Measurements from ENCODE around the gene TANGO6.

DNA sequence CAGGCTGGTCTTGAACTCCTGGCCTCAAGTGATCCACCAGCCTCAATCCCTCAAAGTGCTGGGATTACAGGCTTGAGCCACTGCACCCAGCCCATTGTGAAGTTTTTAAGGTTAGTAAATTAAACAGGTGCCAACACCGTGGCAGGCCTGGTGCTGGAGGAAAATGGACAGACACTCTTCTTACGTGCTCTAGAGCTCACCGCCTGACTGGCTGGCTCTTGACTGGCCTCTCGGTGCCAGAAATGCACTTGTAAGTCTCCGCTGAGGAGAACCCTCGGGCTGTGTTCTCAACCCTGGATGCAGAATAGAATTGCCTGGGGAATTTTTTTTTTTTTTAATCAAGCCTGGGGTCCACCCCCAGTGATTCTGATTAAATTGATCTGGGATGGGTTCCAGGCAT lies 251.9 kb downstream of the TANGO6 start:
- TF ChIP-seq POLR2A (IDR thresholded peaks at IDR 0.05) = no peak
- TF ChIP-seq, protein P1, sequence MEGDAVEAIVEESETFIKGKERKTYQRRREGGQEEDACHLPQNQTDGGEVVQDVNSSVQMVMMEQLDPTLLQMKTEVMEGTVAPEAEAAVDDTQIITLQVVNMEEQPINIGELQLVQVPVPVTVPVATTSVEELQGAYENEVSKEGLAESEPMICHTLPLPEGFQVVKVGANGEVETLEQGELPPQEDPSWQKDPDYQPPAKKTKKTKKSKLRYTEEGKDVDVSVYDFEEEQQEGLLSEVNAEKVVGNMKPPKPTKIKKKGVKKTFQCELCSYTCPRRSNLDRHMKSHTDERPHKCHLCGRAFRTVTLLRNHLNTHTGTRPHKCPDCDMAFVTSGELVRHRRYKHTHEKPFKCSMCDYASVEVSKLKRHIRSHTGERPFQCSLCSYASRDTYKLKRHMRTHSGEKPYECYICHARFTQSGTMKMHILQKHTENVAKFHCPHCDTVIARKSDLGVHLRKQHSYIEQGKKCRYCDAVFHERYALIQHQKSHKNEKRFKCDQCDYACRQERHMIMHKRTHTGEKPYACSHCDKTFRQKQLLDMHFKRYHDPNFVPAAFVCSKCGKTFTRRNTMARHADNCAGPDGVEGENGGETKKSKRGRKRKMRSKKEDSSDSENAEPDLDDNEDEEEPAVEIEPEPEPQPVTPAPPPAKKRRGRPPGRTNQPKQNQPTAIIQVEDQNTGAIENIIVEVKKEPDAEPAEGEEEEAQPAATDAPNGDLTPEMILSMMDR (IDR thresholded peaks at IDR 0.05) = no peak

Data from body of pancreas (tissue), 4 donors.